Muscle layer of colon (tissue), 2 donors: ENCODE measurements around the gene TMEM18.

ENCODE experiments used
- H3K27ac ChIP-seq: one replicate; pipeline ENCODE4 v1.7.0; 2013; ENCODE audit warnings: low read depth, mild to moderate bottlenecking, low read length, moderate library complexity
- H3K27me3 ChIP-seq, 2 donors: one replicate each; pipeline ENCODE4 v1.7.0; 2013; ENCODE audit warnings: low read length in 2 of 2, mild to moderate bottlenecking in 2 of 2; ENCODE audit not compliant: insufficient read depth in 2 of 2, control insufficient read depth in 1 of 2
- H3K36me3 ChIP-seq: one replicate; pipeline ENCODE4 v1.7.0; 2013; ENCODE audit warnings: mild to moderate bottlenecking, low read length; ENCODE audit not compliant: insufficient read depth
- H3K4me1 ChIP-seq: one replicate; pipeline ENCODE4 v1.7.0; 2013; ENCODE audit warnings: mild to moderate bottlenecking, low read length; ENCODE audit not compliant: insufficient read depth
- H3K4me3 ChIP-seq, 2 donors: one replicate each; pipeline ENCODE4 v1.7.0; 2013; ENCODE audit warnings: low read length in 2 of 2, low read depth in 1 of 2, mild to moderate bottlenecking in 1 of 2, moderate library complexity in 1 of 2
- H3K9ac ChIP-seq: one replicate; pipeline ENCODE4 v1.7.0; 2013; ENCODE audit warnings: low read length
- H3K9me3 ChIP-seq: one replicate; pipeline ENCODE4 v1.7.0; 2013; ENCODE audit warnings: mild to moderate bottlenecking, low read length
- donor health status: abdominal sarcoma.
- donor health status: Adenocarcinoma of cecum.

TMEM18 gene

GRCh38 chr2:648476-649424, 28.5 kb downstream of the TMEM18 start:
- H3K4me3 ChIP-seq: no peak overlapping the region
- H3K9me3 ChIP-seq: no peaks in the 10 kb centered on the region
- H3K36me3 ChIP-seq: no peaks in the 10 kb centered on the region
- no peak overlapping the region for H3K27ac ChIP-seq
- H3K27me3 ChIP-seq: no peaks in the 10 kb centered on the region
- no peak overlapping the region for H3K9ac ChIP-seq
- H3K4me1 ChIP-seq: no peaks in the 10 kb centered on the region

GRCh38 chr2:647691-648231, 29.4 kb downstream of the TMEM18 start:
- no peaks in the 10 kb centered on the region for H3K27me3 ChIP-seq
- no peaks in the 10 kb centered on the region for H3K4me1 ChIP-seq
- no peak overlapping the region for H3K27ac ChIP-seq
- H3K9me3 ChIP-seq: no peaks in the 10 kb centered on the region
- H3K9ac ChIP-seq: no peak overlapping the region
- H3K4me3 ChIP-seq: no peak overlapping the region
- no peaks in the 10 kb centered on the region for H3K36me3 ChIP-seq

GRCh38 chr2:647003-647560, 30.1 kb downstream of the TMEM18 start:
- Histone ChIP-seq H3K9ac (no peak overlapping the region), H3K27me3 (no peaks in the 10 kb centered on the region)

GRCh38 chr2:644871-645270, 32.3 kb downstream of the TMEM18 start:
- no peaks in the 10 kb centered on the region for H3K4me1 ChIP-seq
- no peaks in the 10 kb centered on the region for H3K36me3 ChIP-seq
- H3K27ac ChIP-seq: no peak overlapping the region
- no peak overlapping the region for H3K4me3 ChIP-seq
- no peaks in the 10 kb centered on the region for H3K27me3 ChIP-seq
- no peaks in the 10 kb centered on the region for H3K9me3 ChIP-seq
- no peak overlapping the region for H3K9ac ChIP-seq

More at GRCh38 chr2:647003-647560, 30.1 kb downstream of the TMEM18 start:
- Histone ChIP-seq H3K27ac (no peak overlapping the region), H3K9me3 (no peaks in the 10 kb centered on the region), H3K4me3 (no peak overlapping the region), H3K4me1 (no peaks in the 10 kb centered on the region), H3K36me3 (no peaks in the 10 kb centered on the region)

GRCh38 chr2:643761-644160, 33.4 kb downstream of the TMEM18 start:
- H3K9me3 ChIP-seq: no peaks in the 10 kb centered on the region
- H3K4me1 ChIP-seq: no peaks in the 10 kb centered on the region
- no peak overlapping the region for H3K9ac ChIP-seq
- H3K27me3 ChIP-seq: no peaks in the 10 kb centered on the region
- H3K4me3 ChIP-seq: no peak overlapping the region
- no peak overlapping the region for H3K27ac ChIP-seq
- H3K36me3 ChIP-seq: no peaks in the 10 kb centered on the region

GRCh38 chr2:643334-643733, 33.9 kb downstream of the TMEM18 start:
- Histone ChIP-seq H3K27ac (no peak overlapping the region), H3K4me1 (no peaks in the 10 kb centered on the region), H3K4me3 (no peak overlapping the region), H3K27me3 (no peaks in the 10 kb centered on the region), H3K9ac (no peak overlapping the region), H3K9me3 (no peaks in the 10 kb centered on the region), H3K36me3 (no peaks in the 10 kb centered on the region)

- no peaks in the 10 kb centered on the region for H3K36me3 ChIP-seq
- H3K4me3 ChIP-seq: no peak overlapping the region
- no peaks in the 10 kb centered on the region for H3K27me3 ChIP-seq
Observed at GRCh38 chr2:641872-642815, 35.1 kb downstream of the TMEM18 start.

GRCh38 chr2:641164-641871, 35.9 kb downstream of the TMEM18 start:
- Histone ChIP-seq H3K27me3 (peaks cover 0 to 5% of the 10 kb centered on the region in 2 donors), H3K4me1 (no peaks in the 10 kb centered on the region), H3K9me3 (no peaks in the 10 kb centered on the region), H3K9ac (no peak overlapping the region), H3K27ac (no peak overlapping the region), H3K36me3 (no peaks in the 10 kb centered on the region), H3K4me3 (no peak overlapping the region)

More at GRCh38 chr2:641872-642815, 35.1 kb downstream of the TMEM18 start:
- Histone ChIP-seq H3K9me3 (no peaks in the 10 kb centered on the region), H3K4me1 (no peaks in the 10 kb centered on the region), H3K9ac (no peak overlapping the region), H3K27ac (no peak overlapping the region)

GRCh38 chr2:639703-640102, 37.5 kb downstream of the TMEM18 start:
- H3K27ac ChIP-seq: no peak overlapping the region
- peaks cover 0 to 5% of the 10 kb centered on the region in 2 donors for H3K27me3 ChIP-seq
- H3K4me3 ChIP-seq: no peak overlapping the region
- no peak overlapping the region for H3K9ac ChIP-seq
- no peaks in the 10 kb centered on the region for H3K36me3 ChIP-seq
- no peaks in the 10 kb centered on the region for H3K4me1 ChIP-seq
- H3K9me3 ChIP-seq: no peaks in the 10 kb centered on the region

GRCh38 chr2:637804-638203, 39.4 kb downstream of the TMEM18 start:
- Histone ChIP-seq H3K27me3 (peaks cover 0 to 5% of the 10 kb centered on the region in 2 donors), H3K9ac (no peak overlapping the region), H3K4me1 (no peaks in the 10 kb centered on the region), H3K4me3 (no peak overlapping the region), H3K9me3 (no peaks in the 10 kb centered on the region), H3K27ac (no peak overlapping the region), H3K36me3 (no peaks in the 10 kb centered on the region)
